Measurements from ENCODE around the gene DSCAM.
A peak's percentile ranks its signal among the peaks of the same experiment; 100 is the strongest.

The DSCAM gene

GRCh38 chr21:40605094-40605493 is 241.9 kb downstream of the DSCAM start:
- no peak for DNase-seq

GRCh38 chr21:40603774-40604173 is 243.2 kb downstream of the DSCAM start:
- no peak for DNase-seq

GRCh38 chr21:40602080-40602479 is 244.9 kb downstream of the DSCAM start:
- no peak for DNase-seq

- DNase-seq = no peak
Measured at GRCh38 chr21:40595806-40596205, 251.2 kb downstream of the DSCAM start.

DNA sequence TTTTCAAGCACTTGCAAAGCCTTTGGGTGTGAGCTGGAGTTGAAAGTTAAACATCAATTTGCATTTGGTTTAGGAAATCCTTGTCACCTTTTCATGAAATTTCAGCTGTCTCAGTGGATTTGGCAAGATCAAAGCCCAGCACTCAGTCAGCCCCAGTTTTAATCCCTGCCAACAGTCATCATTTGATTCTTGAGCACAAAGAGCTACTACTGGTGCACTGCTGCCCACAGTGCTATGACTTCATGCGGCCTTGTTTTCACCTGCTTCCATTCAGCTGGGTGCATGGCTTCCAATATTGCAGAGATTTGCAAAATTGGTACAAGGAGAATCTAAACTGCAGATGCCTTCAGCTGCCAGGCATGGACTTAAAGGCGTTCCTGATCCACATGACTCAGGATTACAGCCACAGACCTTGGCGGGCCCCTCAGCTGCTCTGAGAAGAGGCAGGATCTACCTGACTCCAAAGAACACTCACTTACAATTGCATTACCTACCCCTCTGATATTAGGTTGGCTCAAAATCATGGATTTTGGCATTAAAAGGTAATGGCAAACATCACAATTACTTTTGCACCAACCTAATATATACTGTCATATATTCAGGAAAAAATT is 259.1 kb downstream of the DSCAM start:
- DNase-seq = no peak

GRCh38 chr21:40586575-40586974 is 260.4 kb downstream of the DSCAM start:
- DNase-seq = no peak

DNA sequence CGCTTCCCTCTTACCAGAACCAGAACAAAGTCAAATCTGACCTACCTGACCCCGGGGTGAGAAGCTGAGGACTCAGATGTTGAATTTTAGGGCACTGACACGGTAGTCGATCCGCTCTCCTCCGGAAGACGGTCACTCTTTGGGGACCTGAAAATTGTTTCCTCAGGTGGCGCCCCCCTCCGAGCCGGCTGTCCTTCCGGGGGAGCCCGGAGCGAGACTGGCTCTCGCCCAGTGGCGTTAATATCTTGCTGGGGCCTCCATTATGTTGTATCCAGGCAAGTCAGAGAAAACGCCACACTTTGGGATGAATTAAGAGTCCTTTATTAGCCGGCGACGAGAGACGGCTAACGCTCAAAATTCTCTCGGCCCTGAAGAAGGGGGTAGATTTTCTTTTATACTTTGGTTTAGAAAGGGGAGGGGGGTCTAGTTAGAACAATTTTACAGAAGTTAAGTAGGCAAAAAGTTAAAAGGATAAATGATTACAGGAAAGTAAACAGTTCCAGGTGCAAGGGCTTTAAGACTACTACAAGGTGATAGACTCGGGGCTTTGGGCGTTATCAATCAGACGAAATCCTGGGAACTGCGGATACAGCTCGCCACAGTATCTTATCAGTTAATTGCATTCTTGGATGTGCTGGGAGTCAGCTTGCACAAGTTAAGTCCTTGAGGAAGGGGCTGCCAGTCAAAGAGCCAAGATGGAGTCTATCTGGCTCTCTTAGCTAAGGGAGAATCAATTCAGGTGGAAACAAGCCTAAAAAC is 269.5 kb downstream of the DSCAM start:
- DNase-seq = no peak

- no peak for DNase-seq
Measured at GRCh38 chr21:40575976-40576375, 271.0 kb downstream of the DSCAM start.

DNA sequence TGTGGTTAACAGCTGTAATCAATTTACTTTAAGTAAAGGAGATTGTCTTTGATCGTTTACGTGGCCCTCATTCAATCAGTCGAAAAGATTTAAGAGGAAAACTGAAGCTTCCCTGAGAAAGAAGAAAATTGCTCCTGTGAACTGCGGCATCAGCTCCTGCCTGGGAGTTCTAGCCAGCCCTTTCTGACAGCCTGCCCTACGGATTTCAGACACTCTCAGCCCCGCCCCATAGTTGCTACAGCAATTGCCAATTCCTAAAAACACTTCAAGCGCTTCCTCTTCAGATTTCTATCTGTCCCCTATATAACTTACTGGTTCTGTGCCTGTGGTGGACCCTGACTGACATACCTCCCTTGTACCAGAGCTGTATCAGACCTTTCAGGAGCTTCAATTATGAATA is 277.6 kb downstream of the DSCAM start:
- DNase-seq = no peak

- no peak for DNase-seq
Measured at GRCh38 chr21:40568807-40569206, 278.2 kb downstream of the DSCAM start.

DNA sequence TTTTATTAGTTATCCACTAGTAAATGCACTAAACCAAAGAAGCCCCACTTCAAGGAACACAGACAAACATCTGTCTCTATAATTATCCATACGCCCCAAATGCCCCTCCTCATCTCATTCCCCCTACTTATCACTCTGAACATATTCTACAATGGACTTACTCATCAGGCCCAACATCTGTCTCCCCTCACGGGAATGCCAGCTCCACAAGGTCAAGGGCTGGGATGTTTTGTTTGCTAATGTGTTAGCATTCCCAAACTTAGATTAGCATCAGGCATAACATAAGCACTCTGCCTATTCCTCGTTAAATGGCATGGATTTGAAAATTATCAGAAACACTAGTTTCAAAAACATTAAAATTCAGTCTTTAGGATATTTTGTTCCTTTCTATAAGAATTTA is 279.5 kb downstream of the DSCAM start:
- DNase-seq = no peak

DNA sequence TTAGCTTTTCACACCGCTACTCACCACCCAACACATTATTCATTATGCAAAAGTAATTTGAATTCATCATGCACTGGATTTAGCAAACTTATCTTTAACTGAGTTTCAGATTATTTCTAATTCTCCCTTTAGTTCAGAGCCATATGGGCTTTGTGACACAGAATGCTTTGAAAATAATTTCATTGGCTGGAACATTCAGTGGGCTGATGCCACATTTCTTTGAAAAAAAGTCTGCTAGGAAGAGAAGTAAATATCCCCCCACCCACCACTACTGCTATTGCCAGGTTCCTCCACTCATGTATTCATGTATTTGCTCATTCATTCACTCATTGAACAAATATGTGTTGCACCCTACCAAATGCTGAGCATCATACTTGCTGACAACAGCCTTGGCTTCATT is 280.5 kb downstream of the DSCAM start:
- no peak for DNase-seq

- DNase-seq = no peak
Measured at GRCh38 chr21:40564318-40564717, 282.6 kb downstream of the DSCAM start.

DNA sequence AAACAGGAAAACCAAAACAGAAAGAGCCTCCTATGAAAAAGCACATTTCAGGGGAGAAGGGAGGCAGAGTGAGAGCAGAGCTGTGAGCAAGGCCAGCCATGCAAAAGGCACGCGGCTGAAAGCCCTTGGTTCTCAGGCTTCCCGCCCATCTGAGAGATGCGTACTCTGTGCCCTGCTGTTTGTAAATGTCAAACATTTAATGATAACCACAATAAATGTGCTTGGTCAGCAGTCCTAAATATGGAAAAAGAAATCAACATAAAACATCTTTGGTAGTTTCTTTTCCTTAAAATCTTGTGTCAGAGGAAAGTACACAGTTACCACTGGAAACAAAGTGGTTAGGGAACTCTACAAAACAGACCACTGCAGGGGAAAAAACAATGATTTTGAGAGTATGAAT is 283.1 kb downstream of the DSCAM start:
- no peak for DNase-seq

DNA sequence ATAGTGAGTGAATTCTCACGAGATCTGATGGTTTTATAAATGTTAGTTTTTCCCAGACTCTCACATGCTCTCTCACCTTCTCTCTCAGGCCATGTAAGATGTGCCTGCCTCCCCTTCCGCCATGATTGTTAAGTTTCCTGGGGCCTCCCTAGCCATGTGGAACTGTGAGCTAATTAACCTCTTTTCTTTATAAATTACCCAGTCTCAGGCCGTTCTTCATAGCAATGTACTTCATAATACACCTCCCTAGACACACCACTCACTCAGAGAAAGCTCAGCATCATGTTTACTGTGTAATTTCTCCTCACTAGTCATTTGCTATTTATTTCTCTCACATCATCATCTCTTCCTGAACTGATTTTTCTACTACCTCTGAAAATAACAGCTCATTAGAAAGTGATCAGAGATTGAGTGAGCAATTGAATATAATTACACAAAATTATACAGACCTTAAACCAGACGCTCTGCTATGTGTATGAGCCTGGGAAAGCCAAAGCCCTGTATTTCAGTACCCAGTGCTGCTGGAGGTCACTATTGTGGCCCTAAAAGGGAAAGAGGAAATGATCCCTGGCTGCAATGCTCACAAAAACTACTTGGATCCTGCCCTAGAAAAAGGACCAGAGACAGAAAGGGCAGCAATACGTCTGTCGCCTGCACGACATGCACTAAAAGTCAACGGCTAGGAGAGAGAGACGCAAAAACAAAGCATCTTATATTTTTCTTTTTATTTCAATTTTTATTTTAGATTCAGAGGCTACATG is 284.5 kb downstream of the DSCAM start:
- no peak for DNase-seq

GRCh38 chr21:40556442-40556968 is 290.5 kb downstream of the DSCAM start:
- no peak for DNase-seq

DNA sequence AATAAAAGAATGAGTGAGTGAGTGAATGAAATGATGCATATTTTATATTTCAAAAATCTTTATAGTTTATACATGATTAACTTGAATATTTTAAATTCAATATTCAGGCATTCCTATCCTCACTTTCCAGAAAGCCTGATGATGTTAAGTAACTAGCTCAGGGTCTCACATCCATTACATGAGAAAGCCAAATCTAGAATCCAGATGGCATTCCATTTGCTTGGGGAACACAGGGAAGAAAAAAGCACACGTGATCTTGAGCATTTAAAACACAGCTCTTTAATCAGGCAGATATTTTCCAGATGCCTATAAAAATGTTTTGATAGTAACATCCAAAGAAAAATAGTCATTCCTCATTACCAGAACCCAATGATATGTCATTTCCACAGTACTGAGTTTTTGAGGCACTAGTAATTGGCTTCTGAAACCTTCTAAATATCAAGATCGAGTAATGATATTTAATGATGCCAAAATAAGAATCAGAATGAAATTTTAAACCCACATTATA is 291.9 kb downstream of the DSCAM start:
- no peak for DNase-seq

- DNase-seq = no peak
Measured at GRCh38 chr21:40553781-40554180, 293.2 kb downstream of the DSCAM start.

DNA sequence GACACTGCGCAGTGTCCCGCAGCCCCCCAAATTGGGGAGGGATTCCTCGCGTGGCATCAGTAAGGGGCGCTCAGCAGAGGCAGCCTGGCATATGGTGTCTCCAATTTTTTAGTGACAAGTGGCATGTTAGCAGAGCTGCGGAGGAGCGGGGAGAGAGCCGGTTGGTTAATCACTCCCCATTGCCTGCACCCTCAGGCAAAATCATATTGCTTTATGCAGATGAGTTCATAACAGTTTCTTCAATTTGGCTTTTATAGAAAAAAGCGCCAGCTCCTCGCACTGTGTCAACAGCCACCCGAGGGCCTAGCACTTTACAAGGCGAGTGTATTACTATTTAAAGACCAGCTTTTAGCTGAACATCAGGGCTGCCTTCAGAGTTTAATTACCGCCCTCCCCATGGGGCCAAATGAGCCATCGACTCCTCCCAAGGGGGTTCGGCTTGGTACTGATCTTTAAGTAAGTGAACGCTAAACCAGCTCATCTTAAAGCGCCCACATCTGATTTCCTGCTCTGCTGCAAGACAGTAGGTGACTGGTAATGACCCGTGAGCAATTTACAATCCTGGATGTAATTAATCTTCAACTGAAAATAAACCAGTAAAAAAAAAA is 298.9 kb downstream of the DSCAM start:
- DNase-seq = no peak

GRCh38 chr21:40546647-40547046 is 300.3 kb downstream of the DSCAM start:
- peak; percentile 1 to 37 for DNase-seq

DNA sequence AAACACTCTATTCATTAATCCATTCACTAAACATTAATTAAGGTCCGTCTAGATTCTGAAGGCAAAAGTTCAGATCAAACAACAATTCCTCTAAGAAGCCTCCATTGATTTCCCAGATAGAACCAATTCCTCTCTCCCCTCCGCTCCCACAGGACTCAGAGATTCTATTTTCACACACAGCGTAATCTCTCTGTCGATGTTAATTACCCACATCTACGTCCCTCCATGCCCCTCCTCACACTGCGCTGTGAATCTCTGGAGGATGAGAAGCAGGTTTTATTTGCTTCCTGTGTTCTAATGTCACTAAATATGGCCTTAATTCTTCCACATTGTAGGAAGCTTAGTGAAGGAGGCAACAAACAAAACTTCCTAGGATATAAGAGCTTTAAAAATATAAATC is 306.7 kb downstream of the DSCAM start:
- DNase-seq = no peak

GRCh38 chr21:40534886-40535285 is 312.1 kb downstream of the DSCAM start:
- no peak for DNase-seq

DNA sequence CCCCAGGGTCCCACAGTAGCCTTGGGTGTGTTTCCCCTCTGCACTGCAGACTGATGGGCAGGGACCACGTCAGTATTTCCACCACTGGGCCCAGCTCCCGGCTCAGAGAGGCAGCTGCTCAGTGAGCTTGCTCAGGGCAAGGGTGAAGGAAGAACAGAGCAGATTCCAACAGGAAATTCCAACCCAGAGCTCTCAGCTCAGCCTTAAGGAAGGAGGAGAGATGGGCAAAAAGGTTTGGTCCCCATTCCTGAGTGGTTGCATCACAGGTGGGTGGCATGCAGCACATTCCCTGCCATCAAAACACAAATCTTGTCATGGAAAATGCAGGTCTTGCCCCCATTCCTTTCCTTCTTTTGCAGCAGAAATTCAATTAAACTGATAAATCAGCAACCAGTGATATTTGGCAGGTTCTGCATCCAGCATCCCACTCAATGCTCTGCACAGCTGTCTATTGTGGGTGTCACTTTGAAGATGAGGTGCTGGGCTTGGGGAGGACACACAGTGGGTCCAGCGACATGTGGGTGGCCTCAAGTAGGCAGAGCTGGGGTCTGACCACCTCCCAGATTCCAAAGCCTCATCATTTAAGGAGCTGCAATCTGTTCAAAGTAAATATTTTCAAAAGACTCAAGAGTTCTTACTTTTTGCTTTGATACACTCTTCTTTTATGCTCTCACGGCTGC is 315.4 kb downstream of the DSCAM start:
- no peak for DNase-seq
